VCaP (cell line): ENCODE measurements around the gene GALNT4.

Experiments used
- H3K27ac ChIP-seq: fragments of 450-650 bp; 2 replicates; pipeline ENCODE4 v1.5.1; 2017
- CTCF ChIP-seq: fragments of 450-650 bp; conservative IDR thresholded peaks from 2 replicates; pipeline ENCODE4 v1.5.1; 2017; ENCODE audit warnings: mild to moderate bottlenecking, moderate library complexity

The GALNT4 gene

DNA sequence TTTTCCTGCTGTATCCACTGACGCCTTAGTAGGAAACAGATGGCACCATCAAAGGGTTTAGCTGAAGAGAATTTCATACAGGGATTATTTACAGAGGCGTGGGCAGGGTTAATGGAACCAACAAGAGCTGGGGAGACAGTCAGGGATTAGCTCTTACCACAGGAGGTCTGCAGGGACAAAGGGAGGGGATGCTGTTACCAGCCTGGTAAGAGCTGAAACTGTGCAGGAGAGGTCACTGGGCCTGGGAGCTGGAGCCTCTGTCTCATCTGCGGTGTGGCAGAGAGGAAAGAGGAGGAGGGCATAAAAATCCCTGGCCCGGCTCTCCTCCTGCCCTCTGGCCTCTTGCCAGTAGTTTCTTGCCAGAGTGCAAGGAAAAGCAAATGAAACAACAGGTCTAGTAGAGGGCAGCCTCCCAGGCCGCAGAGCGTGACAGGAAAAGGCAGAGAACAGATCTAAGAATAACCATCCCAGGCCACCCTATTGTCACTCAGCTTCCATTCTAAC, 20.1 kb upstream of the GALNT4 start:
- peak overlapping the region; percentile 66 for H3K27ac ChIP-seq
- no peak for TF ChIP-seq CTCF

DNA sequence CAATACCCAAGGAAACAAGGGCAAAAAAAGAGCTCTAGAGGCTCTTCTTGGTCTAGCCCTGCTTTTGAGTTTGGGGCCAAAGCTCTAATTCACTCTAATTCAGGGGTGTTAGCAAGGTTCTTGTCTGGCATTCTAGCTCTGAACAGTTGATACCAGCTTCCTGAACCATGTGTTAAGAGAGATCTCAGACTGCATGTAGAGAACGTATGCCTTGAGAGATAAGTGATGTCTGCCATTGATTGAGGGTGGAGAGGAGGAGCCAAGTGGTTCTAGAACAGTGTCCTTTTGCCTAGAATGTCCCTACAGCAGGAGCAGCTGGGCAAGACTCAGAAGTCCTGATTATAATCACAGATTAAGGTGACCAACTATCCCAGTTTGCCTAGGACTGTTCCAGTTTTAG, 19.4 kb upstream of the GALNT4 start:
- peak overlapping the region; percentile 66 for H3K27ac ChIP-seq
- TF ChIP-seq CTCF = no peak

DNA sequence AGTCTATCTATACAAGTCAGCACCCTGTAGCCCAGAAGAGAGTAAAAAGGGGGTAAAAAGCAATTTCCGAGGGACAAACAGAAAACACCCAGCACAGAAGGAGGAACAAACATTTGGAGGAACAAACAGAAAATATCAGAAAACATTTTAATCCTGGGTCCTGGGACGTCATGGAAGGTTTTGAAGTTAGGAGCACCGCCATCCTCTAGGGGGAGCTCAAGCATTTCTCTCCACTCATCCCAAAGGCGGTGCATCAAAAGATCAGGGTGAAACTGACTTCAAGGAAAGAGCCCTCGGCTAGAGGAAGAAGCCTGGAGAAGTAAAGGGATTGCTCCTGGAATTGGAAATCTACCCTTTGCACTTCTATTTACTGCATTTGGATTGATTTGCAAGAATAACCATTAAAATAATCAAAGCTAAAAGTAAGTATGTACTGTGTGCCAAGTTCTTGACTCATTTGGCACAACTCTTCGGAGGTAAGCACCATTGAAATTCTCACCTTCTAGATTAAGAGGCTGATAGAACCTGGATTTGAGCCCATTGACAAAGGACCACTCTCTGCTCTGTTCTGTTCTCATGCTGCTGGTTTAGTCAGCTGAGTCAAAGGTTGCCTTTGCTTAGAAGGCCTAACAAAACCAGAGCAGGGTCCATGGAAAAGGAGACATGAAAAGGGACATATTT, 18.5 kb upstream of the GALNT4 start:
- TF ChIP-seq CTCF = peak; percentile 95

GRCh38 chr12:89542236-89542635, 17.6 kb upstream of the GALNT4 start:
- no peak for TF ChIP-seq CTCF
- no peak overlapping the region for H3K27ac ChIP-seq

More for the DNA sequence above, 18.5 kb upstream of the GALNT4 start:
- H3K27ac ChIP-seq = no peak overlapping the region; the same call in 1 of the 2 replicates

- H3K27ac ChIP-seq = no peak overlapping the region
- no peak for TF ChIP-seq CTCF
These were observed 16.0 kb upstream of the GALNT4 start for GRCh38 chr12:89540586-89540985.

GRCh38 chr12:89539426-89540223, 15.0 kb upstream of the GALNT4 start:
- no peak overlapping the region for H3K27ac ChIP-seq

More at GRCh38 chr12:89539426-89540223, 15.0 kb upstream of the GALNT4 start:
- TF ChIP-seq CTCF = no peak
